MCF 10A (cell line): ENCODE measurements around the gene GRIK5. TPM values are rescaled to one million over a fixed set of nuclear protein-coding genes. Genes with fewer than 3 reads are reported as not detected.

Source experiments
- BruUV-seq: library from RNA; stranded (reverse); fragments of 400-500 nt; replicated peaks from 2 replicates; lab custom pipeline; 2021; lab: Mats Ljungman, UMichigan
- CTCF ChIA-PET: fragments of 300-600 bp; sonication (Branson Sonifier 250); formaldehyde crosslinking; extraction: SDS; loops from one replicate; lab custom pipeline; 2021; ENCODE audit warnings: antibody characterized with exemption, inconsistent platforms; lab: Yijun Ruan, JAX
- POLR2A ChIA-PET: fragments of 300-600, 350-650 bp; sonication (Branson Sonifier 250); formaldehyde crosslinking; extraction: SDS; loops from one replicate; lab custom pipeline; 2020; ENCODE audit warnings: antibody characterized with exemption, inconsistent platforms; lab: Yijun Ruan, JAX
- DNase-seq: peaks from one replicate; pipeline ENCODE4 v3.0.0-alpha.2; 2018; ENCODE audit not compliant: unreplicated experiment
- H3K27ac Mint-ChIP-seq: one replicate; pipeline ENCODE4 v1.8.0; 2022; ENCODE audit warnings: mild to moderate bottlenecking, low read depth, mixed read lengths; ENCODE audit not compliant: unreplicated experiment
- H3K27me3 Mint-ChIP-seq: one replicate; pipeline ENCODE4 v1.8.0; 2022; ENCODE audit warnings: mixed read lengths; ENCODE audit not compliant: insufficient read depth, unreplicated experiment
- H3K36me3 Mint-ChIP-seq: one replicate; pipeline ENCODE4 v1.8.0; 2022; ENCODE audit warnings: mild to moderate bottlenecking, moderate library complexity, mixed read lengths; ENCODE audit not compliant: insufficient read depth, unreplicated experiment
- H3K4me1 Mint-ChIP-seq: one replicate; pipeline ENCODE4 v1.8.0; 2022; ENCODE audit warnings: mixed read lengths; ENCODE audit not compliant: insufficient read depth, unreplicated experiment
- H3K4me3 Mint-ChIP-seq: one replicate; pipeline ENCODE4 v1.8.0; 2022; ENCODE audit warnings: mild to moderate bottlenecking, moderate library complexity, mixed read lengths; ENCODE audit not compliant: unreplicated experiment
- H3K9me3 Mint-ChIP-seq: one replicate; pipeline ENCODE4 v1.8.0; 2022; ENCODE audit warnings: mixed read lengths; ENCODE audit not compliant: unreplicated experiment
- intact Hi-C: fragments of 100-400 bp; cut with micrococcal nuclease; formaldehyde crosslinking; loops from 2 replicates; pipeline ENCODE4 v1.14.1; 2022
- total RNA-seq: library from RNA; stranded (reverse); gene quantifications from 2 replicates; pipeline ENCODE4 v1.2.3, GENCODE V29; 2022
- TF ChIP-seq, protein P1 (sequence below): fragments of 200-600 bp; IDR thresholded peaks from one replicate; pipeline ENCODE4 v1.8.0; 2022; ENCODE audit warnings: antibody characterized with exemption, mild to moderate bottlenecking; ENCODE audit not compliant: unreplicated experiment

GRIK5 gene
- total RNA-seq, 1 experiment from 2014 or later, result 1.8 TPM

DNA sequence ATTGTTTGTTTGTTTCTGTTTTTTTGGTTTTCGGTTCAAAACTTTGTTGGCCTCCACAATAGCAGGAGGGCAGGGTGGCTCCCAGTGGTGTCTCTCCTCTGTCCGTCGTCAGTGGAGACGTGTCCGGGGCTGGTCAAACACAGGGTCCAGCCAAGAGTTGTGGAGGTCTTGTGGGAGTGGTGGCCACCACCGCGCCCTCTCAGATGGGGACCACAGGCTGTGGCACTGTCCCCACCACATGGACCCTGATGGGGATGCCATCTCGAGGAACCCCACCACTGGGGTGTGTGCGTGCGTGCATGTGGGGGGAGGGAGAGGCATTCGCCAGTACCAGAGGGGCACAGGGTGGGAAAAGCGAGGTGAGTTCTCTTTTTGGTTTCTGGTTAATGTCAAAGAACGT lies 19.8 kb upstream of the GRIK5 start:
- Mint-ChIP-seq H3K36me3 (peaks cover 4% of the 10 kb centered on the region), H3K4me3 (no peak overlapping the region), H3K9me3 (no peaks in the 10 kb centered on the region), H3K27me3 (no peaks in the 10 kb centered on the region), H3K27ac (no peak overlapping the region), H3K4me1 (peaks cover 23% of the 10 kb centered on the region)
- TF ChIP-seq, protein P1, sequence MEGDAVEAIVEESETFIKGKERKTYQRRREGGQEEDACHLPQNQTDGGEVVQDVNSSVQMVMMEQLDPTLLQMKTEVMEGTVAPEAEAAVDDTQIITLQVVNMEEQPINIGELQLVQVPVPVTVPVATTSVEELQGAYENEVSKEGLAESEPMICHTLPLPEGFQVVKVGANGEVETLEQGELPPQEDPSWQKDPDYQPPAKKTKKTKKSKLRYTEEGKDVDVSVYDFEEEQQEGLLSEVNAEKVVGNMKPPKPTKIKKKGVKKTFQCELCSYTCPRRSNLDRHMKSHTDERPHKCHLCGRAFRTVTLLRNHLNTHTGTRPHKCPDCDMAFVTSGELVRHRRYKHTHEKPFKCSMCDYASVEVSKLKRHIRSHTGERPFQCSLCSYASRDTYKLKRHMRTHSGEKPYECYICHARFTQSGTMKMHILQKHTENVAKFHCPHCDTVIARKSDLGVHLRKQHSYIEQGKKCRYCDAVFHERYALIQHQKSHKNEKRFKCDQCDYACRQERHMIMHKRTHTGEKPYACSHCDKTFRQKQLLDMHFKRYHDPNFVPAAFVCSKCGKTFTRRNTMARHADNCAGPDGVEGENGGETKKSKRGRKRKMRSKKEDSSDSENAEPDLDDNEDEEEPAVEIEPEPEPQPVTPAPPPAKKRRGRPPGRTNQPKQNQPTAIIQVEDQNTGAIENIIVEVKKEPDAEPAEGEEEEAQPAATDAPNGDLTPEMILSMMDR, result no peak
- BruUV-seq, result no TSS peak
- CTCF ChIA-PET, result no interaction called here
- DNase-seq, result no peak
- intact Hi-C loops, result no loop called here
- POLR2A ChIA-PET, result no interaction called here

DNA sequence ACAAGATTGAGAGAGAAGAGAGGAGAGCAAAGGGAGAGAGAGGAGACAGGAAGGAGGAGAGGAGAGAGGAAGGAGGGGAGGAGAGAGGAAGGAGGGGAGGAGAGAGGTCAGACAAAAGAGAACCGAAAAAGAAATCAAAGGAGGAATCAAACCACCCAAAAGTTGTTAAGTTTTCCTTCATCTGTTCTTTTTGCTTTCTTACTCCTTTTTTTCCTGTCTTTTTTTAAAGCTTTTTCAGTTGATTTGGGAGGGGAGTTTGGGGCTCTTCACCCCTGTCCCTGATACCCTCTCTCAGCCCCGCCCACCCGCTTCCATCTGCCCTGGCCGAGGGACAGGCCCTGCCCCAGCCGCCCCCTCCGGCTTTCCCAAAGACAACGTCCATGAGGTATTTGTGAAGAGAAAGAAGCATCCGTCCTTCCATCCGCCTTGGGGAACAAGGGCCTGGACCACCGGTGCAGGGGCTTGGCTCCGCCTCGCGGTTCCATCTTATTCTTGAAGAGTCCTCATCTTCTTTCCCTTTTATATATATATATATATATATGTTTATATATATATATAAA lies 19.3 kb upstream of the GRIK5 start:
- intact Hi-C loops, result no loop called here
- Mint-ChIP-seq H3K9me3 (no peaks in the 10 kb centered on the region), H3K4me1 (peaks cover 22% of the 10 kb centered on the region), H3K4me3 (no peak overlapping the region), H3K36me3 (peaks cover 4% of the 10 kb centered on the region), H3K27ac (no peak overlapping the region), H3K27me3 (no peaks in the 10 kb centered on the region)
- BruUV-seq, result no TSS peak
- POLR2A ChIA-PET, result no interaction called here
- TF ChIP-seq, protein P1, result no peak
- CTCF ChIA-PET, result no interaction called here
- no peak for DNase-seq

DNA sequence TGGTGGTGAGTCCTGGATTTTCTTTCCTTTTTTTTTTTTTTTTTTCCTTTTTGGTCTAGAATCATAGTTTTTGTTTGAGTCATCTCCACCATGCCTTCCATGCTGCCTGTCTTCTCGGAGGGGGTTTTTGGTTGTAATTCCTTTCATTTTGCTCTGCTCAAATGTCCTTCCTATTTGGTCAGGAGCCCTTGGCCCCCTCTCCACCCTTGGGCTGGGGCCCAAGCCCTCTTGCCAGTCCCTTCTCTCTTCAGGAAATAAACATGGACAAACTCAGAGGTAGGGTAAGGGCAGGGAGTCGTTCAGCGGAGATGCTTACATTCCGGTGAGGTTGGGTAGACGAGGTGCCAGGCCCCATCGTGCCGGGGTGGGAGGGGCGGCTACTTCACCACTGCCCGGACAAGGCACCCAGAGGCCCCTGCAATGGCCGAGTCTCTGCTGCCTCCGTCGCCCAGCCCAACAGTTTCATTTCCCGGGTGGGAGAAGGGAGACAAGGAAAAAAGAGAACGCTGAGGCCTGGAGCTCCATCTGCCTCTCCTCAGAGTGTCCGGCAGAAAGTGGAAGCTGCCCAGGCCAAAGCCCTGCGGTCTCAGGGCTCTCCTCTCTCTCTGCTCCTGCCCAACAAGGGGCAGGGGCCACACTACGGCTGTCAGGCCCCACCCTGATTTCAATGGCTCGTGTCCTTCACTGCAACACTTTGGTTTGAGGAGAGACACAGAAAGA lies 18.6 kb upstream of the GRIK5 start:
- H3K36me3 Mint-ChIP-seq, result peaks cover 4% of the 10 kb centered on the region
- H3K27me3 Mint-ChIP-seq, result no peaks in the 10 kb centered on the region
- intact Hi-C loops, result no loop called here
- H3K4me3 Mint-ChIP-seq, result no peak overlapping the region
- TF ChIP-seq, protein P1, result no peak
- no peak overlapping the region for H3K27ac Mint-ChIP-seq
- no peaks in the 10 kb centered on the region for H3K9me3 Mint-ChIP-seq
- ChIA-PET POLR2A (no interaction called here), CTCF (no interaction called here)
- no peak for DNase-seq
- no TSS peak for BruUV-seq
- H3K4me1 Mint-ChIP-seq, result peaks cover 18% of the 10 kb centered on the region

DNA sequence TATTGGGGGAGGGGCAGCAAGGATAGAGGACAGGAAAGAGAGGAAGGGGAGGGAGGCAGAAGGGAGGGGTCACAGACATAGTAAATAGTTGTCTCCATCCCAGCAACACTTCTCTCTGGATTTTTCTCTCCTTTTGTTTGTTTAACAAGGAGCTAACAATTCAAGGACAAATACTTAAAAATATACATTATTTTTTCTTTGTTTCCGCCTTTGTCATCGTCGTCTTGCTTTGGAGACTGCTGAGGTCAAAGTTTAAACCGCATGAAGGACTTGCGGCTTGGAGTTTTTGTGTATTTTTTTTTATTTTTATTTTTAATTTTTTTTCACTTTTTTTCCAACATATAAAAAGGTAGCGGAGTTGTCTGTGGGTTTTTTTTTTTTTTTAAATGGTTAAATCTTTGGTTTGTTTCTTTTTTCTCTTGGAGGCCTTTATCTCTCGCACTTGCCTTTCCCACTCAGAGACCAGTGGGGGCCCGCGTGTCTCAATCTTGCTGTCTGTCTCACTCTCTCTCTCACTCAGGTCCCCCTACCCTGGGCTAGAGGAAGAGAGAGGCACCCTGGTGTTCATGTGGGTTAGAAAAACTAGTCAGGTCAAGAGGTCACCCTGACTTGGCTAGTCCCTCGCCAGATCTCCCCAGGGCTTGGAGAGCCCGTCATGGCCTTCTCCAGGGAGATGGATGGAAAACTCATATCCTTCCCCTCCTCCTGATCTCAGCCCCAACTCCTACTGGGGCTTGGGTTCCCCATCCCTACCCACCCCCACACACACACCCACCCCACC lies 17.0 kb upstream of the GRIK5 start:
- ChIA-PET CTCF (interaction anchor here (0.6 to 0.7 kb wide), 3 partner anchors 28 to 114 kb away, joined by 3 read pairs; no protein-coding TSS in a partner anchor), POLR2A (no interaction called here)
- no TSS peak for BruUV-seq
- intact Hi-C loops, result no loop called here
- H3K27ac Mint-ChIP-seq, result no peak overlapping the region
- TF ChIP-seq, protein P1, result no peak
- DNase-seq, result no peak
- peaks cover 12% of the 10 kb centered on the region for H3K4me1 Mint-ChIP-seq
- H3K36me3 Mint-ChIP-seq, result peaks cover 11% of the 10 kb centered on the region
- no peaks in the 10 kb centered on the region for H3K9me3 Mint-ChIP-seq
- no peak overlapping the region for H3K4me3 Mint-ChIP-seq
- no peaks in the 10 kb centered on the region for H3K27me3 Mint-ChIP-seq
